ENCODE data around the gene MYO7A.
"Not testable (repeated sequence)": the region's sequence is repeated elsewhere in the genome, so short reads cannot be mapped to it uniquely, and the experiment has no call there.

The MYO7A gene

DNA sequence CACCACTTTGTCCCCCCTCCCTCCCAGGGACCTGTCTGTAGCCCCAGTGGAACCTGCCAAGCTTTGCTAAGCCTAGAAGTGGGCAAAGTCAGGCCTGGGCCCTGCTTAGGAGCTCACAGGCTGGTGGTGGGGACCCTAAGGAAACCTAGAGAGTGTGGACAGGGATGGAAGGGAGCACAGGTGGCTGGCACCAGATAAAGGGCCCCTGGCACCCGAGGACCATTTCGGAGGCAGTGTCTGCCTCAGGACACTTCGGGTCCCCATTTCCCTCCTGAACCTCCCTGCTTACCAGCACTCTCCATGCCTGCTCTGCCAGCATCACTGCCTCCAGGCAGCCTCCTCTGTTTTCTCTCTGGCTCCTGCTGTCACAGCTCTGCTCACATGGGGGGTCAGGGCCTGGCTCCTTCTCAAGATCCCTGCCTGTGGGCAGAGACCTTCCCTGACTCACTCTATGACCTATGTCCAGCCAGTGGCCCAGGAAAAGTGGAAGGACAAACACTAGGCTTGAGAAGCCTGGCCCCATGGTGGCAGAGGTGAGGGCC, 39.0 kb upstream of the MYO7A start:
- no peak overlapping the region for H3K4me3 Mint-ChIP-seq
- no peak overlapping the region for H3K27ac Mint-ChIP-seq
- no peaks in the 10 kb centered on the region for H3K36me3 Mint-ChIP-seq (ENCODE audit: low read depth)
- ATAC-seq: no peak
- peaks cover 2% of the 10 kb centered on the region for H3K4me1 Mint-ChIP-seq
- no peaks in the 10 kb centered on the region for H3K9me3 Mint-ChIP-seq
- H3K27me3 Mint-ChIP-seq: no peaks in the 10 kb centered on the region
- no peak for DNase-seq

DNA sequence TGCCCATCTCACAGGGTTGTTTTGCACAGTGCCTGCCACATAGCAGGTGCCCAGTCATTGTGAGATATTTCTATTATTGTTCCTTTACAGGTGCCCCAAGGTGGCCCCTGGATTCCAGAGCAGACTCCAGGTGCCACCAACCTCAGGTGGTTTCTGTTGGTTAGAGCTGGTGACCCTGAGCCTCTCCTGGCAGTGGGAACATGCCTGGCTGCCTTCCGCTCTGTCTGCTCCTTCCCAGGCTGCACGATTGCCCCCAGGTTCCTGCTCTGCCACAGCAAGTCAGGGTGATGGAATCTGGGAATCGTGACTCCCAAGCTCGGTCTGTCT, 38.0 kb upstream of the MYO7A start:
- DNase-seq: no peak
- H3K36me3 Mint-ChIP-seq (ENCODE audit: low read depth): no peaks in the 10 kb centered on the region
- H3K9me3 Mint-ChIP-seq: no peaks in the 10 kb centered on the region
- H3K4me1 Mint-ChIP-seq: peaks cover 2% of the 10 kb centered on the region
- H3K4me3 Mint-ChIP-seq: no peak overlapping the region
- ATAC-seq: no peak
- no peaks in the 10 kb centered on the region for H3K27me3 Mint-ChIP-seq
- no peak overlapping the region for H3K27ac Mint-ChIP-seq

DNA sequence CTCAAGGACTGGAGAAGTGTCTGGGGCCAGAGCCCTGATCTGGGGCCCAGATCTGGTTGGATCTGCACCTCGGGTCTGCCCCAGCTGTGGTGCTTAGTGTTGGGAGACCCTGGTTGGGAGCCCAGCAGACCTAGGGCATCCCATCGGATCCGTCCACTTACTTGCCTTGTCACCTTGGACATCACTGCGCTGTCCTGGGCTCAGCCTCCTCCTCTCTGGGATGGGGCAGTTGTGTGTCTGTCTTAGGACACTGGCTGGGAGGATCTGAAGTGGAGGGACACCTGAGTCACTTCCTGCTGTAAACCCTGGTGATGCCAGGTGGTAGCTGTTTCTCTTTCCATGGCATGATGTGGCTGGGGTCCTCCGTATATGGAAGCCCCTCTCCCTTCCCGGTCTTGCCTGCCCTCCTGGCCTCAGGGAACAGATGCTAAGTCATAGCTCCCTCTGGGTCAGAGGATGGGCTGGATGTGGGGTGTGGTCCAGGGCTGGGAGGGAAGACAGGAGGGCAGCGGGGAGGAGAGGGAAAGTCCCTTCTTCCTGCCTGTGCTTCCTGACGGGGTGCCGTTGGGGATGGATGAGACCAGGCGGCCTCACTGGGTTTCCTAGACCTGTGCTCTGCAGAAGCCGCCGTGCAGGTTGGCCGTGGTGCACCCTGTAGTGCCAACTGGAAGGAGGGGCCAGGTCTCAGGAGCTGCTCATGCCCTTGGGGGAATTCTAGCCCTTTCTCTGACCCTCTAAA, 37.5 kb upstream of the MYO7A start:
- Mint-ChIP-seq H3K4me1 (peaks cover 2% of the 10 kb centered on the region), H3K4me3 (no peak overlapping the region), H3K36me3 (ENCODE audit: low read depth) (no peaks in the 10 kb centered on the region), H3K27me3 (no peaks in the 10 kb centered on the region), H3K27ac (no peak overlapping the region), H3K9me3 (no peaks in the 10 kb centered on the region)
- DNase-seq (no peak), ATAC-seq (no peak)

GRCh38 chr11:77091146-77091940, 36.7 kb upstream of the MYO7A start:
- no peaks in the 10 kb centered on the region for H3K27me3 Mint-ChIP-seq
- no peaks in the 10 kb centered on the region for H3K36me3 Mint-ChIP-seq (ENCODE audit: low read depth)
- no peaks in the 10 kb centered on the region for H3K9me3 Mint-ChIP-seq
- ATAC-seq: peak; percentile 82
- peak; percentile 83 for DNase-seq
- no peak overlapping the region for H3K27ac Mint-ChIP-seq
- no peak overlapping the region for H3K4me3 Mint-ChIP-seq
- H3K4me1 Mint-ChIP-seq: peaks cover 2% of the 10 kb centered on the region

DNA sequence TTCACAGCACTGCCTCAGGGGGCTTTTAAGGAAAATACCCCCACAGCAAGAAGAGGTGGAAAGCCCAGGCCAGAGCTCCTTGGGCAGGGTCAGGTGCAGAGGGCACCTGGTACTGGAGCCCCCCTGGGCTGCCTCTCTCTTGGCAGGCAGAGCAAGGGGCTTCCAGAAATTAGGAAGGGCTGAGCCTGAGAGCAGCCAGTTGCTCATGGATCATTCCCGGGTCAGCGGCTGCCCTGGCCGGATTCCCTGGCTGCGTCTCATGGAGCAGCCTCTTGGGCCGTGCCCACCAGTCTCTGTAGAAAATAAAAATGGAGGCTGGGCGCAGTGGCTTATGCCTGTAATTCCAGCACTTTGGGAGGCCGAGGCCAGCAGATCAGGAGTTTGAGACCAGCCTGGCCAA, 35.7 kb upstream of the MYO7A start:
- Mint-ChIP-seq H3K27me3 (no peaks in the 10 kb centered on the region), H3K4me1 (peaks cover 2% of the 10 kb centered on the region), H3K4me3 (no peak overlapping the region), H3K27ac (no peak overlapping the region), H3K36me3 (ENCODE audit: low read depth) (no peaks in the 10 kb centered on the region), H3K9me3 (no peaks in the 10 kb centered on the region)
- ATAC-seq (no peak), DNase-seq (no peak)

GRCh38 chr11:77093056-77093891, 34.8 kb upstream of the MYO7A start:
- DNase-seq: no peak
- H3K4me3 Mint-ChIP-seq: no peak overlapping the region
- peaks cover 2% of the 10 kb centered on the region for H3K4me1 Mint-ChIP-seq
- H3K36me3 Mint-ChIP-seq (ENCODE audit: low read depth): no peaks in the 10 kb centered on the region
- no peaks in the 10 kb centered on the region for H3K27me3 Mint-ChIP-seq
- no peak for ATAC-seq
- H3K27ac Mint-ChIP-seq: no peak overlapping the region
- H3K9me3 Mint-ChIP-seq: no peaks in the 10 kb centered on the region

- DNase-seq: no peak
- Mint-ChIP-seq H3K9me3 (no peaks in the 10 kb centered on the region), H3K4me3 (no peak overlapping the region), H3K27ac (no peak overlapping the region), H3K4me1 (peaks cover 2% of the 10 kb centered on the region), H3K27me3 (no peaks in the 10 kb centered on the region), H3K36me3 (ENCODE audit: low read depth) (no peaks in the 10 kb centered on the region)
- ATAC-seq: no peak
Observed at GRCh38 chr11:77093987-77094840, 33.8 kb upstream of the MYO7A start.

GRCh38 chr11:77094841-77095365, 33.1 kb upstream of the MYO7A start:
- DNase-seq (no peak), ATAC-seq (no peak)
- Mint-ChIP-seq H3K36me3 (ENCODE audit: low read depth) (no peaks in the 10 kb centered on the region), H3K9me3 (no peaks in the 10 kb centered on the region), H3K4me3 (no peak overlapping the region), H3K4me1 (peaks cover 2% of the 10 kb centered on the region), H3K27ac (no peak overlapping the region), H3K27me3 (no peaks in the 10 kb centered on the region)

DNA sequence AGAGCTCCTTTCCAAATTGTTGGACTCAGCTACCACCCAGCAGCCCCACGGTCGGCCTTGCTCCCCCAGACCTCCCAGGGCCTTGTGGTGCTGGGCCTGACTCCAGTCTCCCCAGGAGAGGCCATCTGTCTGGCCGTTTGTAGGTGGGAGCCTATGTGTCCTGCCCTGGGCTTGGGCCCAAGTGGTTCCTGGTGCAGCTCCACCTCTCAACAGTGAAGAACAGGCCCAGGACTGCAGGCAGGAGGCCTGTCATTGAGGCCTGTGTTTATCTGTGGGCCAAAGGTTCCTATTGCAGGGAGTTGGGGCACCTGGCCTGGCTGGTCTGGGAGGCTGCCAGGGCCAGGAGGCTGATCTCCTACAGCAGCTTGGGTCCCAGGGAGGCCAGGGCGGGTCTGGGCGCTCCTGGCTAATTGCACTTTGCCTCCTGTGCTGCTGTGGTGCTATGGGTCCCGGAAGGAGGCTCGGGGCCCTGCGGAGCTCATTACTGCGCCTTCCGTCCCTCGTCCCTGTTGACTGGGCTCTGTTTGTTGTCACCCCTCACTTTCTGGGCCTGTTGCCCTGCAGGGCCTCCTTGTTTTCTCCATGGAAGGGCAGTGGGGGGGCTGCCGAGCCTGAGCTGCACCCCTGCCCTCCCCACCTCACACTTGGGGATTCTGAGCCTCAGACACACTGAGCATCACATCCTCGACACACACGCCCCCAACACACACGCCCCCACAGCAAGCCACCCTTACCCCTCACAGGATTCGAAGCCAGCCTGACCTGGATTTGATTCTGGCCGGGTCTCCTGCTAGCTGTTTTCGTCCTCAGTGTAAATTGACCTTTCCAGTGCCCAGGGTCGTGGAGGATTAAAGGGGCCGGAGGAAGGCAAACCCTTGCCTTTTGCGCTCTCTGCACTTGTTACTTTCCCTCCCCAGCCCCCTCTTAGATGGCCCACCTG, 32.2 kb upstream of the MYO7A start:
- Mint-ChIP-seq H3K4me1 (peaks cover 2% of the 10 kb centered on the region), H3K27me3 (no peaks in the 10 kb centered on the region), H3K36me3 (ENCODE audit: low read depth) (no peaks in the 10 kb centered on the region), H3K27ac (no peak overlapping the region), H3K4me3 (no peak overlapping the region), H3K9me3 (no peaks in the 10 kb centered on the region)
- DNase-seq (no peak), ATAC-seq (no peak)

DNA sequence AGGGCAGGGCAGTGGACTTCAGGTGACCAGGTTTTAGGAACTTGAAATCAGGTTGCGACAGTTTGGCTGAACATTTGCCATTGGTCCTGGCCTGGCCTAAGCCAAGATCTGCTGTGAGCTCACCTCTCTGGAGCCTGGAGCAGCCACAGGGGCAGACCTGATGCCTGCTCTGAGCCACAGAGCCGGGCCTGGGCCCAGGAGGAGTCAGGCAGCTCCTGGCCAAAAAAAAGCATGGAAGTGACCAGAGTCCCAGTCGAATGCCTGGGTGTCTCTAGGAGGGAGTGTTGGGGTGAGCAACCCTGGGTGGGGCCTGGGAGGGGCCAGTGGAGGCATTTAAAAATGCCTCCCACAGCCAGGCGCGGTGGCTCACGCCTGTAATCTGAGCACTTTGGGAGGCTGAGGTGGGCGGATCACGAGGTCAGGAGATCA, 31.4 kb upstream of the MYO7A start:
- H3K27me3 Mint-ChIP-seq: no peaks in the 10 kb centered on the region
- H3K9me3 Mint-ChIP-seq: no peaks in the 10 kb centered on the region
- DNase-seq (no peak), ATAC-seq (no peak)
- no peak overlapping the region for H3K27ac Mint-ChIP-seq
- H3K4me3 Mint-ChIP-seq: no peak overlapping the region
- H3K36me3 Mint-ChIP-seq (ENCODE audit: low read depth): no peaks in the 10 kb centered on the region
- no peaks in the 10 kb centered on the region for H3K4me1 Mint-ChIP-seq

DNA sequence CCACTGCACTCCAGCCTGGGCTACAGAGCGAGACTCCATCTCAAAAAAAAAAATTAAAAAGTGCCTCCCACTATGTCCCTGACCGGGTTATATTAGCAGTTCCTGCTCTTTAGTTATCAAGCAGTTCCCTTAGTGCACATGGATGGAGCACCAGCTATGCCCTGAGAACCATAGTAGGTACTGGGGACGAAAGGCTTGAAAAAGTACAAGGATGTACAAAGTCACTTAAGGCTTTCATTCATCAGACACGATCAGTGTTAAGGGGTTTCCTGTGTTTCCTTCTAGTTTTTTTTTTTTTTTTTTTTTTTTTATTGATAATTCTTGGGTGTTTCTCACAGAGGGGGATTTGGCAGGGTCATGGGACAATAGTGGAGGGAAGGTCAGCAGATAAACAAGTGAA, 30.9 kb upstream of the MYO7A start:
- not testable (repeated sequence) for H3K27me3 Mint-ChIP-seq; H3K9me3 Mint-ChIP-seq; H3K4me3 Mint-ChIP-seq; H3K27ac Mint-ChIP-seq; ATAC-seq; DNase-seq; H3K4me1 Mint-ChIP-seq; H3K36me3 Mint-ChIP-seq (ENCODE audit: low read depth)

DNA sequence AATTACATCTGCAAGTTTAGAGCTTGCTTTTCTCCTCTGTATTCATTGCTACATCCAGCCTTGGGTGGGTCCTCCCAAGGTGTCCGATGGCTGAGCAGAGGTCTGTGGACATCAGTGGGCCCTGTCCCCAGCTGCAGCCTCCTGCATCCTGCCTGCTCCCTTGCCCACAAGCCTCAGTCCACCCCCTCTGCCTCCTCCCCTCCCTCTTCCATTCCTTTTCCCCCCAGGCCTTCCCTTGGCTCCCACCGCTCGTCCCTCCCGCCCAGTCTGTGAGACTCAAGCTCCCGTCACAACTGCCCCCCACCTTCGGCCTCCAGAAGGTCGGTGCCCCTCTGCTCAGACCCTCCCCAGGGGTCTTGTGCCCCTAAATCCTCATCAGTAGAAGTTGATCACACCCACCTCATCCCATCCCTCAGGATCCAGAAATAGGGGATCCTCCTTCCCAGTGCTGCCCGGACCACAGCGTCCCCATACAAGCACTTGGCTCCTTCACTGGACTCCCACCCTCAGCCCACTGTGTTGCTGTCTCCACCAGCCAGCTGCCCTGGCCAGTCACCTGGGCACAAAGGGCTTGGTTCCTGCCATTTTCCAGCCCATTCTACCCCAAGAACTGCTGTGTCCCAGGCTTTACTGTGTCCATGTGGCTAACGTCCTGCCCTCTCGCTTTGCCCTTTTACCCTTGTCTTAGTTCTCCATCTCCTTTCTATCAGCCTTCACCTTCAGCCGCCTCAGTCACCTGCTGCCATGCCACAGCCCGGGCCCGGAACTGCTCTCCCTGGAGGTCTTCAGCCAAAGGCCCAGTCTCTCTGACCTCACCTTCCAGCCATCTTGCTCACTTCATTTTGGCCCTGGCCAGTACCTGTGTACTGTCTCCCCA, 27.6 kb upstream of the MYO7A start:
- no peaks in the 10 kb centered on the region for H3K27me3 Mint-ChIP-seq
- no peaks in the 10 kb centered on the region for H3K36me3 Mint-ChIP-seq (ENCODE audit: low read depth)
- no peaks in the 10 kb centered on the region for H3K9me3 Mint-ChIP-seq
- H3K4me3 Mint-ChIP-seq: no peak overlapping the region
- H3K4me1 Mint-ChIP-seq: no peaks in the 10 kb centered on the region
- H3K27ac Mint-ChIP-seq: no peak overlapping the region
- no peak for ATAC-seq
- DNase-seq: no peak

Data from activated naive CD8-positive, alpha-beta T cell treated with anti-CD3 and anti-CD28 coated beads, Interleukin-2, amount 50 U/mL, for 24 hours (primary cell).